H1 (cell line): Measurements from ENCODE around the gene OR5AR1. TPM values are rescaled to one million over a fixed set of nuclear protein-coding genes. Genes with fewer than 3 reads are reported as not detected.

Source experiments
- CTCF ChIA-PET: fragments of 300-600 bp; sonication (Branson Sonifier 250); formaldehyde crosslinking; loops from one replicate; lab custom pipeline; 2021; ENCODE audit not compliant: partially characterized antibody; lab: Charles Lee
- POLR2A ChIA-PET: fragments of 300-600 bp; sonication (Branson Sonifier 250); formaldehyde crosslinking; loops from one replicate; lab custom pipeline; 2021; ENCODE audit warnings: inconsistent platforms; ENCODE audit not compliant: partially characterized antibody; lab: Charles Lee
- DNase-seq, 2 experiments: peaks; one replicate each; pipeline versions ENCODE4 v3.0.0 to v3.0.0-alpha.2; 2010 to 2022; ENCODE audit warnings: low spot score in 2 of 2, low read depth in 1 of 2, mixed read lengths in 1 of 2
- FAIRE-seq: peaks from 2 replicates; lab custom pipeline; 2011; peaks lifted over from hg19 to GRCh38; lab: Jason Lieb, UNC
- H2AFZ ChIP-seq: 2 replicates; pipeline ENCODE4 v1.8.1; 2012; ENCODE audit warnings: low read length, inconsistent platforms
- H2AK5ac ChIP-seq: 2 replicates; pipeline ENCODE4 v1.6.1; 2013; ENCODE audit warnings: low read depth, low read length
- H2BK120ac ChIP-seq: replicated peaks from 2 replicates; pipeline ENCODE3; 2013; ENCODE audit warnings: low read depth, low read length, inconsistent platforms
- H2BK12ac ChIP-seq: 2 replicates; pipeline ENCODE4 v1.6.1; 2013; ENCODE audit warnings: low read depth, low read length
- H2BK15ac ChIP-seq: 2 replicates; pipeline ENCODE4 v1.6.1; 2013; ENCODE audit warnings: low read length
- H2BK20ac ChIP-seq: 2 replicates; pipeline ENCODE4 v1.6.1; 2013; ENCODE audit warnings: low read length
- H2BK5ac ChIP-seq: 2 replicates; pipeline ENCODE4 v1.6.1; 2013; ENCODE audit warnings: low read depth, low read length
- H3K14ac ChIP-seq: 2 replicates; pipeline ENCODE4 v1.6.1; 2013; ENCODE audit warnings: inconsistent platforms; ENCODE audit not compliant: insufficient read length
- H3K18ac ChIP-seq: 2 replicates; pipeline ENCODE4 v1.6.1; 2013; ENCODE audit warnings: low read length; ENCODE audit errors: extremely low read depth
- H3K23ac ChIP-seq: 2 replicates; pipeline ENCODE4 v1.6.1; 2013; ENCODE audit warnings: inconsistent platforms; ENCODE audit not compliant: insufficient read length
- H3K23me2 ChIP-seq: 2 replicates; pipeline ENCODE4 v1.6.1; 2013; ENCODE audit warnings: low read depth, low read length
- H3K27ac ChIP-seq: 2 replicates; pipeline ENCODE4 v1.6.1; 2011; ENCODE audit warnings: low read depth, low read length, inconsistent platforms
- H3K27me3 ChIP-seq, 4 experiments: replicated peaks in 1 of 4; 1 replicate in 1 of 4; 2 replicates in 3 of 4; pipeline versions ENCODE4 v1.6.1 to v1.8.1; 2011 to 2013; ENCODE audit warnings: low read length in 3 of 4, mild to moderate bottlenecking in 3 of 4, inconsistent platforms in 2 of 4, mixed read lengths in 2 of 4, moderate library complexity in 1 of 4; ENCODE audit not compliant: control insufficient read depth in 3 of 4, insufficient read depth in 3 of 4; ENCODE audit errors: extremely low read depth in 1 of 4
- H3K36me3 ChIP-seq, 4 experiments: 2 replicates each; pipeline versions ENCODE4 v1.6.1 to v1.8.1; 2011 to 2013; ENCODE audit warnings: mild to moderate bottlenecking in 4 of 4, low read length in 3 of 4, moderate library complexity in 2 of 4, control low read depth in 1 of 4, inconsistent platforms in 1 of 4; ENCODE audit not compliant: insufficient read depth in 4 of 4, control insufficient read depth in 2 of 4
- H3K4ac ChIP-seq: replicated peaks from 2 replicates; pipeline ENCODE3; 2013; ENCODE audit warnings: low read length, low read depth, mixed read lengths, inconsistent platforms; ENCODE audit not compliant: insufficient read length
- H3K4me1 ChIP-seq, 4 experiments: replicated peaks in 1 of 4; 1 replicate in 1 of 4; 2 replicates in 3 of 4; pipeline versions ENCODE4 v1.6.1 to v1.8.1; 2011 to 2013; ENCODE audit warnings: low read length in 3 of 4, inconsistent platforms in 2 of 4, mixed read lengths in 1 of 4; ENCODE audit not compliant: insufficient read depth in 4 of 4, control insufficient read depth in 3 of 4
- H3K4me2 ChIP-seq, 2 experiments: 2 replicates each; pipeline versions ENCODE4 v1.6.1 to v1.8.1; 2011 to 2013; ENCODE audit warnings: low read depth in 2 of 2, low read length in 2 of 2, control low read depth in 1 of 2, inconsistent platforms in 1 of 2, mild to moderate bottlenecking in 1 of 2; ENCODE audit not compliant: insufficient read depth in 1 of 2
- H3K4me3 ChIP-seq, 4 experiments: fragments of 200-600, 300-600 bp in 1 of 4; sonication (generic), shearing (Covaris generic), sonication (Bioruptor Twin) in 1 of 4; 2 replicates each; pipeline versions ENCODE4 v1.5.1 to v1.8.1; 2011 to 2016; ENCODE audit warnings: low read length in 4 of 4, low read depth in 3 of 4, control low read depth in 2 of 4, inconsistent platforms in 2 of 4, mild to moderate bottlenecking in 2 of 4, mixed read lengths in 1 of 4, moderate library complexity in 1 of 4; ENCODE audit not compliant: insufficient read depth in 2 of 4; ENCODE audit errors: extremely low read depth in 1 of 4
- H3K56ac ChIP-seq: replicated peaks from 2 replicates; pipeline ENCODE3; 2013; ENCODE audit warnings: low read depth, mild to moderate bottlenecking, mixed read lengths, low read length, inconsistent platforms; ENCODE audit not compliant: insufficient read length
- H3K79me1 ChIP-seq: 2 replicates; pipeline ENCODE4 v1.6.1; 2013; ENCODE audit warnings: low read depth, low read length, control low read depth
- H3K79me2 ChIP-seq, 2 experiments: 2 replicates each; pipeline versions ENCODE4 v1.6.1 to v1.8.1; 2012 to 2013; ENCODE audit warnings: low read length in 2 of 2, mild to moderate bottlenecking in 2 of 2, inconsistent platforms in 1 of 2; ENCODE audit not compliant: insufficient read depth in 2 of 2, control insufficient read depth in 1 of 2
- H3K9ac ChIP-seq, 4 experiments: replicated peaks in 1 of 4; 1 replicate in 1 of 4; 2 replicates in 3 of 4; pipeline versions ENCODE4 v1.6.1 to v1.8.1; 2011 to 2013; ENCODE audit warnings: low read depth in 3 of 4, low read length in 3 of 4, control low read depth in 2 of 4, mild to moderate bottlenecking in 2 of 4, moderate library complexity in 2 of 4, inconsistent platforms in 1 of 4; ENCODE audit errors: extremely low read depth in 1 of 4
- H3K9me3 ChIP-seq, 2 experiments: 2 replicates each; pipeline versions ENCODE4 v1.6.1 to v1.8.1; 2012 to 2013; ENCODE audit warnings: mild to moderate bottlenecking in 2 of 2, moderate library complexity in 2 of 2, control low read depth in 1 of 2, inconsistent platforms in 1 of 2, low read depth in 1 of 2, low read length in 1 of 2, mixed read lengths in 1 of 2; ENCODE audit not compliant: insufficient read depth in 2 of 2
- H4K20me1 ChIP-seq, 2 experiments: replicated peaks in 1 of 2; 2 replicates each; pipeline versions ENCODE3 to v1.8.1; 2011 to 2013; ENCODE audit warnings: inconsistent platforms in 2 of 2, low read length in 2 of 2, mild to moderate bottlenecking in 1 of 2; ENCODE audit not compliant: insufficient read depth in 2 of 2, control insufficient read depth in 1 of 2
- H4K5ac ChIP-seq: 2 replicates; pipeline ENCODE4 v1.6.1; 2013; ENCODE audit warnings: low read length, low read depth, mixed read lengths, inconsistent platforms; ENCODE audit not compliant: insufficient read length
- H4K8ac ChIP-seq: 2 replicates; pipeline ENCODE4 v1.8.0; 2013; ENCODE audit warnings: mild to moderate bottlenecking, moderate library complexity, low read length, inconsistent platforms; ENCODE audit not compliant: insufficient read depth; ENCODE audit errors: extremely low read depth
- H4K91ac ChIP-seq: replicated peaks from 2 replicates; pipeline ENCODE3; 2013; ENCODE audit warnings: low read length, mixed read lengths, inconsistent platforms; ENCODE audit not compliant: insufficient read length
- BCL11A ChIP-seq, 2 experiments: IDR thresholded peaks; one replicate each; pipeline ENCODE4 v1.6.1; 2011; ENCODE audit warnings: low read depth in 2 of 2, low read length in 2 of 2, mild to moderate bottlenecking in 2 of 2
- CEBPB ChIP-seq: IDR thresholded peaks from 2 replicates; pipeline ENCODE4 v1.6.1; 2012; ENCODE audit warnings: low read depth, low read length
- EGR1 ChIP-seq: IDR thresholded peaks from 2 replicates; pipeline ENCODE4 v1.6.1; 2011; ENCODE audit warnings: low read depth, low read length, borderline replicate concordance
- GABPA ChIP-seq: IDR thresholded peaks from 2 replicates; pipeline ENCODE4 v1.6.1; 2011; ENCODE audit warnings: mild to moderate bottlenecking, low read length, moderate library complexity, borderline replicate concordance; ENCODE audit not compliant: insufficient read depth
- JUN ChIP-seq: IDR thresholded peaks from 2 replicates; pipeline ENCODE4 v1.6.1; 2011; ENCODE audit warnings: low read depth, mild to moderate bottlenecking, improper control_type of control experiment, low read length
- KDM4A ChIP-seq: IDR thresholded peaks from one replicate; pipeline ENCODE4 v1.7.1; 2012; ENCODE audit warnings: low read depth, mild to moderate bottlenecking, moderate library complexity, low read length, inconsistent platforms; ENCODE audit not compliant: severe bottlenecking
- MAFK ChIP-seq: IDR thresholded peaks from 2 replicates; pipeline ENCODE4 v1.6.1; 2012; ENCODE audit warnings: low read depth, mild to moderate bottlenecking, improper control_type of control experiment, low read length
- NANOG ChIP-seq: IDR thresholded peaks from 2 replicates; pipeline ENCODE4 v1.6.1; 2011; ENCODE audit warnings: low read length, low read depth, mild to moderate bottlenecking, inconsistent platforms; ENCODE audit not compliant: insufficient read depth, poor library complexity, severe bottlenecking
- WGBS, 2 experiments: shearing (Covaris generic) in 1 of 2; methylation state at CpG; one replicate each; pipeline versions ENCODE4 v1.1.6 to v1.1.7; 2013 to 2015; ENCODE audit warnings: low lambda C conversion rate in 2 of 2, mixed read lengths in 2 of 2, inconsistent platforms in 1 of 2, low coverage in 1 of 2, missing lambda C conversion rate in 1 of 2; ENCODE audit not compliant: insufficient replicate concordance in 2 of 2, insufficient coverage in 1 of 2, insufficient read length in 1 of 2; ENCODE audit errors: extremely low coverage in 1 of 2, missing lambda C conversion rate in 1 of 2; 5-methylcytosine and 5-hydroxymethylcytosine counted together
- polyA plus RNA-seq, 7 experiments: library from polyadenylated mRNA; depleted of rRNA in 3 of 7; stranded (reverse) in 5 of 7; unstranded in 2 of 7; fragments of >200 nt in 5 of 7; fragments of 200-250 nt in 2 of 7; gene quantifications; 1 replicate in 5 of 7; 2 replicates in 1 of 7; 4 replicates in 1 of 7; pipeline versions ENCODE4 v1.2.1 to v1.2.3, GENCODE V29; 2011 to 2013; ENCODE audit warnings: missing spikeins in 2 of 7, mixed read lengths in 2 of 7
- total RNA-seq: library from RNA; stranded (reverse); fragmentation: NEBNext Ultra II Directional; extraction: Animal tissue kit (Norgen Biotek cat#: 25700); gene quantifications from 2 replicates; pipeline ENCODE4 v1.2.1, GENCODE V29; 2021
- TF ChIP-seq, protein P1 (sequence below): IDR thresholded peaks from 2 replicates; pipeline ENCODE4 v1.6.1; 2011; ENCODE audit warnings: low read depth, mild to moderate bottlenecking, low read length; ENCODE audit not compliant: insufficient read depth
- TF ChIP-seq, protein P2 (sequence below): IDR thresholded peaks from 2 replicates; pipeline ENCODE4 v1.6.1; 2012; ENCODE audit warnings: inconsistent platforms

The OR5AR1 gene
- total and polyA plus RNA-seq, 2 of the 8 experiments (the other 6 are each of a cell fraction or from before 2014, with no cell fraction given), result 0.12 TPM; not detected in 1

DNA sequence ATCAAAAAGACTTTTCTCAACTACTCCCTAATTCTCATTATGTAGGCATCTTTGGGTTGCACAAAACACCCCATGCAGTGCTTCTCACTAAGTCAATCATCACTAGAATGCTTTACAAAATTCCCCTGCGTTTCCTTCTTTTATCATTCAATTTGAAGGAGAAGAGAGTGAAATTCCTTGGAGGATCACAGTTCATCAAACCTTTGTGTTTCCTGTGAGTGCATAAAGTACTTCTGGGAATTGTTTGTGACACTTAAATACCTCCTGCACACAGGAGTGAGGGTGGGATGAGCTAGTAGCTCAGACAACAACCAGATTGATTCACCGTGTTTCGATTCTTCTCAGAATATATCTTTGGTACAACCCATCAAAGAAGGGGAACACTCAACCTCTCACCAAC is 3.7 kb upstream of the OR5AR1 start:
- Histone ChIP-seq H2BK12ac (peak overlapping the region; percentile 97; the same call in 1 of the 2 replicates), H3K79me1 (no peaks in the 10 kb centered on the region), H3K4me1 (peaks cover 0 to 12% (median 0%) of the 10 kb centered on the region in 4 experiments; a peak in 2 of 7 replicates), H3K4ac (no peak overlapping the region), H2AK5ac (no peak overlapping the region), H3K18ac (peak overlapping the region; percentile 98), H3K79me2 (no peaks in the 10 kb centered on the region; a peak in 1 of 4 replicates), H3K4me2 (peak overlapping the region; percentile 50 to 63), H3K14ac (no peak overlapping the region), H3K27me3 (no peaks in the 10 kb centered on the region), H3K23ac (no peak overlapping the region), H3K27ac (peak overlapping the region; percentile 79; the same call in 1 of the 2 replicates), H2BK120ac (peak overlapping the region; percentile 96), H3K23me2 (no peaks in the 10 kb centered on the region), H2AFZ (no peak overlapping the region), H2BK15ac (no peak overlapping the region), H4K8ac (no peak overlapping the region), H3K9me3 (peaks cover 0 to 3% of the 10 kb centered on the region in 2 experiments; a peak in 1 of 4 replicates), H2BK5ac (peak overlapping the region; percentile 95; the same call in 1 of the 2 replicates), H4K5ac (peak overlapping the region; percentile 85), H2BK20ac (peak overlapping the region; percentile 91; the same call in 1 of the 2 replicates), H3K56ac (no peak overlapping the region), H3K4me3 (peak overlapping the region in 3 of 4 experiments; percentile 22 to 48 (median 37); a peak in 5 of 8 replicates), H4K91ac (peak overlapping the region; percentile 97), H4K20me1 (no peaks in the 10 kb centered on the region), H3K36me3 (no peaks in the 10 kb centered on the region; a peak in 1 of 8 replicates), H3K9ac (peak overlapping the region in 2 of 4 experiments; percentile 31 to 36; a peak in 1 of 7 replicates)
- 8% methylated on average over 3 of the region's 3 CpGs; no CpG with 5 or more reads in 1 of the 2 experiments for WGBS, 2 experiments
- peak in 1 of 2 experiments; percentile 63 for DNase-seq
- CTCF ChIA-PET, result no interaction called here
- POLR2A ChIA-PET, result interaction anchor here (0.7 kb wide), 2 partner anchors 11 to 34 kb away, joined by 3 to 4 read pairs; no protein-coding TSS in a partner anchor
- FAIRE-seq, result peak; percentile 97
- TF ChIP-seq GABPA (no peak), MAFK (no peak), KDM4A (no peak), JUN (no peak), EGR1 (no peak), BCL11A (IDR thresholded peaks at IDR 0.05; ENCODE audit: low read depth in 2 of 2, low read length in 2 of 2) (peak in 1 of 2 experiments; percentile 53), NANOG (peak; percentile 79), CEBPB (no peak)
- TF ChIP-seq, protein P1, sequence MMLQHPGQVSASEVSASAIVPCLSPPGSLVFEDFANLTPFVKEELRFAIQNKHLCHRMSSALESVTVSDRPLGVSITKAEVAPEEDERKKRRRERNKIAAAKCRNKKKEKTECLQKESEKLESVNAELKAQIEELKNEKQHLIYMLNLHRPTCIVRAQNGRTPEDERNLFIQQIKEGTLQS, result no peak
- TF ChIP-seq, protein P2, sequence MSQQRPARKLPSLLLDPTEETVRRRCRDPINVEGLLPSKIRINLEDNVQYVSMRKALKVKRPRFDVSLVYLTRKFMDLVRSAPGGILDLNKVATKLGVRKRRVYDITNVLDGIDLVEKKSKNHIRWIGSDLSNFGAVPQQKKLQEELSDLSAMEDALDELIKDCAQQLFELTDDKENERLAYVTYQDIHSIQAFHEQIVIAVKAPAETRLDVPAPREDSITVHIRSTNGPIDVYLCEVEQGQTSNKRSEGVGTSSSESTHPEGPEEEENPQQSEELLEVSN, result no peak
